PC-9 (cell line): ENCODE results near the gene EYA4.
A peak's percentile ranks its signal among the peaks of the same experiment; 100 is the strongest.

Experiments used
- EZH2 ChIP-seq: fragments of 200-600 bp; sonication (generic); IDR thresholded peaks from 2 replicates; pipeline ENCODE4 v1.8.0; 2017; ENCODE audit warnings: antibody characterized with exemption, low read depth
- TF ChIP-seq, protein P1 (sequence below): fragments of 200-600 bp; sonication (generic); conservative IDR thresholded peaks from 2 replicates; pipeline ENCODE4 v1.6.1; 2017; ENCODE audit warnings: mixed run types, antibody characterized with exemption, mild to moderate bottlenecking, moderate library complexity

DNA sequence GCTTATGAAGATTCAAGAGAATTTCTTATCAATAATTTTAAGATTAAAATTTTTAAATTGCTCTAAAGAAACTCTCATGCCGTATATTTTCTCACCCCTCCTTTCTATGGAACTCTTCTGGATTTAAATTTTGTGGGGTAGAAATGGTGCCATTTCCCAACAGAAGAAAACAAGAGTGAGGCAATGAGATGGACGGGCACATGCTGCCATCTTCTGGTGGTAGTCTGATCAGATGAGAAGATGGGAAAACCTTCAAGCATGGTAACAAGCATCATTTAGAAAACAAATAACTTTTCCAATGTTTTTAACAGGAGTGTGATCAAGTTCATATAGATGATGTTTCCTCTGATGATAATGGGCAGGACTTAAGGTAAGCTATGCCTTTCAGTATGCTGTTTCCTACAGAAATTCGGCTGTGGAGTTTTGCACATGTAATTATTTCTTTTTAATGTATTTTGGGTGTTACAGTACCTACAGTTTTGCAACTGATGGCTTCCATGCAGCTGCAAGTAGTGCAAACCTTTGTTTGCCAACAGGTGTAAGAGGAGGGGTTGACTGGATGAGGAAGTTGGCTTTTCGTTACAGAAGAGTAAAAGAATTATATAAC lies 271.4 kb downstream of the EYA4 start:
- TF ChIP-seq, protein P1, sequence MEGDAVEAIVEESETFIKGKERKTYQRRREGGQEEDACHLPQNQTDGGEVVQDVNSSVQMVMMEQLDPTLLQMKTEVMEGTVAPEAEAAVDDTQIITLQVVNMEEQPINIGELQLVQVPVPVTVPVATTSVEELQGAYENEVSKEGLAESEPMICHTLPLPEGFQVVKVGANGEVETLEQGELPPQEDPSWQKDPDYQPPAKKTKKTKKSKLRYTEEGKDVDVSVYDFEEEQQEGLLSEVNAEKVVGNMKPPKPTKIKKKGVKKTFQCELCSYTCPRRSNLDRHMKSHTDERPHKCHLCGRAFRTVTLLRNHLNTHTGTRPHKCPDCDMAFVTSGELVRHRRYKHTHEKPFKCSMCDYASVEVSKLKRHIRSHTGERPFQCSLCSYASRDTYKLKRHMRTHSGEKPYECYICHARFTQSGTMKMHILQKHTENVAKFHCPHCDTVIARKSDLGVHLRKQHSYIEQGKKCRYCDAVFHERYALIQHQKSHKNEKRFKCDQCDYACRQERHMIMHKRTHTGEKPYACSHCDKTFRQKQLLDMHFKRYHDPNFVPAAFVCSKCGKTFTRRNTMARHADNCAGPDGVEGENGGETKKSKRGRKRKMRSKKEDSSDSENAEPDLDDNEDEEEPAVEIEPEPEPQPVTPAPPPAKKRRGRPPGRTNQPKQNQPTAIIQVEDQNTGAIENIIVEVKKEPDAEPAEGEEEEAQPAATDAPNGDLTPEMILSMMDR: peak; percentile 93
- TF ChIP-seq EZH2: no peak
